Endothelial cell of umbilical vein (primary cell): ENCODE data around the gene SYT8.

ENCODE experiments used
- CTCF ChIP-seq, 2 donors: IDR thresholded peaks; 1 replicate in 1 of 2; 2 replicates in 1 of 2; pipeline ENCODE4 v1.5.1; 2011; ENCODE audit warnings: low read length in 2 of 2, mild to moderate bottlenecking in 2 of 2, moderate library complexity in 2 of 2, control low read depth in 1 of 2, inconsistent platforms in 1 of 2, low read depth in 1 of 2; ENCODE audit not compliant: insufficient read depth in 1 of 2; ENCODE audit errors: extremely low read depth in 1 of 2
- EZH2 ChIP-seq: IDR thresholded peaks from 2 replicates; pipeline ENCODE4 v1.6.1; 2012; ENCODE audit warnings: borderline replicate concordance, low read depth, mild to moderate bottlenecking, moderate library complexity, low read length, inconsistent platforms; ENCODE audit not compliant: severe bottlenecking
- FOS ChIP-seq: IDR thresholded peaks from 2 replicates; pipeline ENCODE4 v1.6.1; 2011; ENCODE audit warnings: mild to moderate bottlenecking, low read length, moderate library complexity, borderline replicate concordance; ENCODE audit not compliant: insufficient read depth
- GATA2 ChIP-seq: IDR thresholded peaks from 2 replicates; pipeline ENCODE4 v1.7.0; 2011; ENCODE audit warnings: low read depth, mild to moderate bottlenecking, moderate library complexity, mixed read lengths, low read length; ENCODE audit not compliant: insufficient read length, insufficient read depth
- JUN ChIP-seq: IDR thresholded peaks from 2 replicates; pipeline ENCODE4 v1.6.1; 2011; ENCODE audit warnings: borderline replicate concordance, low read depth; ENCODE audit not compliant: insufficient read length, insufficient read depth
- MAX ChIP-seq: IDR thresholded peaks from 2 replicates; pipeline ENCODE4 v1.6.1; 2011; ENCODE audit not compliant: insufficient read depth, insufficient read length
- MYC ChIP-seq: IDR thresholded peaks from one replicate; pipeline ENCODE4 v1.6.1; 2011; ENCODE audit warnings: mild to moderate bottlenecking, low read depth, low read length
- POLR2A ChIP-seq: IDR thresholded peaks from 2 replicates; pipeline ENCODE4 v1.6.1; 2012; ENCODE audit warnings: low read depth, mild to moderate bottlenecking, control low read depth, low read length
- POLR2AphosphoS5 ChIP-seq: IDR thresholded peaks from 2 replicates; pipeline ENCODE4 v1.6.1; 2012; ENCODE audit warnings: low read depth, mild to moderate bottlenecking, control low read depth, low read length, moderate library complexity; ENCODE audit not compliant: insufficient read depth

GRCh38 chr11:1807264-1807995 lies 27.4 kb upstream of the SYT8 start:
- TF ChIP-seq CTCF (IDR thresholded peaks at IDR 0.05; ENCODE audit: extremely low read depth in 1 of 2, insufficient read depth in 1 of 2, low read depth in 1 of 2, low read length in 2 of 2) (no peak), POLR2AphosphoS5 (no peak), FOS (no peak), POLR2A (no peak), GATA2 (no peak), MYC (no peak), MAX (no peak), EZH2 (no peak), JUN (no peak)
